HG02870 (cell line): ENCODE data around the gene MRPL28.

Experiments
- ATAC-seq: cut with Tn5 transposase; IDR thresholded peaks from one replicate; pipeline ENCODE4 v1.9.1; 2021; ENCODE audit warnings: mild to moderate bottlenecking, moderate library complexity; ENCODE audit not compliant: unreplicated experiment

The MRPL28 gene

GRCh38 chr16:317583-317982, 52.8 kb downstream of the MRPL28 start:
- ATAC-seq = no peak
